Measurements from ENCODE around the gene BAZ2B. TPM values are rescaled to one million over a fixed set of nuclear protein-coding genes. Genes with fewer than 3 reads are reported as not detected.
"Not testable (repeated sequence)": the region's sequence is repeated elsewhere in the genome, so short reads cannot be mapped to it uniquely, and the experiment has no call there.

BAZ2B gene
- total and polyA plus RNA-seq, 7 experiments from 2014 or later = 9.9 to 57.4 (median 15.3) TPM

GRCh38 chr2:159362094-159362493 lies 254.3 kb downstream of the BAZ2B start:
- Histone ChIP-seq H3K4me1 (ENCODE audit: control insufficient read depth in 2 of 2, insufficient read depth in 2 of 2, low read length in 2 of 2) (no peaks in the 10 kb centered on the region), H3K9me3 (ENCODE audit: control insufficient read depth in 2 of 3, low read length in 3 of 3) (no peaks in the 10 kb centered on the region), H3K36me3 (ENCODE audit: control insufficient read depth in 2 of 3, insufficient read depth in 3 of 3, low read length in 3 of 3) (peaks cover 0 to 3% (median 0%) of the 10 kb centered on the region in 3 experiments), H3K27ac (ENCODE audit: low read depth, low read length) (no peak overlapping the region), H3K27me3 (ENCODE audit: control insufficient read depth in 2 of 2, insufficient read depth in 2 of 2, low read length in 2 of 2) (no peaks in the 10 kb centered on the region), H3K4me3 (ENCODE audit: low read length) (no peak overlapping the region)
- Mint-ChIP-seq H3K27me3 (no peaks in the 10 kb centered on the region), H3K27ac (no peak overlapping the region), H3K4me1 (peaks cover 0 to 10% (median 0%) of the 10 kb centered on the region in 7 donors), H3K4me3 (no peak overlapping the region), H3K36me3 (peaks cover 0 to 44% (median 37%) of the 10 kb centered on the region in 5 donors), H3K9me3 (peaks cover 0 to 15% (median 5%) of the 10 kb centered on the region in 11 donors)
- DNase-seq (no peak), ATAC-seq (no peak)
- intact Hi-C loops (cut with micrococcal nuclease) = no loop called here
- POLR2A ChIA-PET = no interaction called here
- CTCF ChIA-PET = no interaction called here

GRCh38 chr2:159361603-159362002 lies 254.7 kb downstream of the BAZ2B start:
- POLR2A ChIA-PET; H3K4me3 ChIP-seq (ENCODE audit: low read length); H3K36me3 ChIP-seq (ENCODE audit: control insufficient read depth in 2 of 3, insufficient read depth in 3 of 3, low read length in 3 of 3); H3K27ac ChIP-seq (ENCODE audit: low read depth, low read length); intact Hi-C loops (cut with micrococcal nuclease); H3K4me3 Mint-ChIP-seq; H3K27ac Mint-ChIP-seq; H3K9me3 ChIP-seq (ENCODE audit: control insufficient read depth in 2 of 3, low read length in 3 of 3); DNase-seq; H3K4me1 ChIP-seq (ENCODE audit: control insufficient read depth in 2 of 2, insufficient read depth in 2 of 2, low read length in 2 of 2); ATAC-seq; H3K27me3 ChIP-seq (ENCODE audit: control insufficient read depth in 2 of 2, insufficient read depth in 2 of 2, low read length in 2 of 2); CTCF ChIA-PET; H3K27me3 Mint-ChIP-seq; H3K4me1 Mint-ChIP-seq: not testable (repeated sequence)
- Mint-ChIP-seq H3K9me3 (peaks cover 0 to 15% (median 5%) of the 10 kb centered on the region in 11 donors), H3K36me3 (peaks cover 0 to 45% (median 36%) of the 10 kb centered on the region in 5 donors)

- ATAC-seq (no peak), DNase-seq (no peak)
- CTCF ChIA-PET = interaction anchor here (0.6 to 0.7 kb wide), 3 partner anchors 14 to 93 kb away, joined by 3 to 4 read pairs (median 3); no protein-coding TSS in a partner anchor
- Histone ChIP-seq H3K9me3 (ENCODE audit: control insufficient read depth in 2 of 3, low read length in 3 of 3) (no peaks in the 10 kb centered on the region), H3K27me3 (ENCODE audit: control insufficient read depth in 2 of 2, insufficient read depth in 2 of 2, low read length in 2 of 2) (no peaks in the 10 kb centered on the region), H3K36me3 (ENCODE audit: control insufficient read depth in 2 of 3, insufficient read depth in 3 of 3, low read length in 3 of 3) (no peaks in the 10 kb centered on the region), H3K4me1 (ENCODE audit: control insufficient read depth in 2 of 2, insufficient read depth in 2 of 2, low read length in 2 of 2) (no peaks in the 10 kb centered on the region), H3K27ac (ENCODE audit: low read depth, low read length) (no peak overlapping the region), H3K4me3 (ENCODE audit: low read length) (no peak overlapping the region)
- POLR2A ChIA-PET = no interaction called here
- intact Hi-C loops (cut with micrococcal nuclease) = no loop called here
- Mint-ChIP-seq H3K4me3 (no peak overlapping the region), H3K9me3 (peaks cover 0 to 7% (median 0%) of the 10 kb centered on the region in 11 donors), H3K27ac (no peak overlapping the region), H3K27me3 (no peaks in the 10 kb centered on the region), H3K36me3 (peaks cover 0 to 30% (median 17%) of the 10 kb centered on the region in 5 donors), H3K4me1 (peaks cover 0 to 10% (median 0%) of the 10 kb centered on the region in 7 donors)
These were observed 260.2 kb downstream of the BAZ2B start for GRCh38 chr2:159356053-159356554.

- ChIA-PET POLR2A (no interaction called here), CTCF (no interaction called here)
- Mint-ChIP-seq H3K27me3 (no peaks in the 10 kb centered on the region), H3K27ac (no peak overlapping the region), H3K4me3 (no peak overlapping the region), H3K4me1 (no peaks in the 10 kb centered on the region), H3K36me3 (peaks cover 0 to 35% (median 11%) of the 10 kb centered on the region in 5 donors), H3K9me3 (no peaks in the 10 kb centered on the region)
- intact Hi-C loops (cut with micrococcal nuclease) = no loop called here
- H3K36me3 ChIP-seq (ENCODE audit: control insufficient read depth in 2 of 3, insufficient read depth in 3 of 3, low read length in 3 of 3) = no peaks in the 10 kb centered on the region
- ATAC-seq (no peak), DNase-seq (no peak)
- no peaks in the 10 kb centered on the region for H3K27me3 ChIP-seq (ENCODE audit: control insufficient read depth in 2 of 2, insufficient read depth in 2 of 2, low read length in 2 of 2)
- H3K4me1 ChIP-seq (ENCODE audit: control insufficient read depth in 2 of 2, insufficient read depth in 2 of 2, low read length in 2 of 2) = no peaks in the 10 kb centered on the region
- no peak overlapping the region for H3K4me3 ChIP-seq (ENCODE audit: low read length)
- no peak overlapping the region for H3K27ac ChIP-seq (ENCODE audit: low read depth, low read length)
- no peaks in the 10 kb centered on the region for H3K9me3 ChIP-seq (ENCODE audit: control insufficient read depth in 2 of 3, low read length in 3 of 3)
These were observed 264.4 kb downstream of the BAZ2B start for GRCh38 chr2:159351977-159352376.

- H3K4me1 Mint-ChIP-seq = no peaks in the 10 kb centered on the region
- Histone ChIP-seq H3K9me3 (ENCODE audit: control insufficient read depth in 2 of 3, low read length in 3 of 3) (no peaks in the 10 kb centered on the region), H3K4me3 (ENCODE audit: low read length) (no peak overlapping the region), H3K4me1 (ENCODE audit: control insufficient read depth in 2 of 2, insufficient read depth in 2 of 2, low read length in 2 of 2) (no peaks in the 10 kb centered on the region), H3K27me3 (ENCODE audit: control insufficient read depth in 2 of 2, insufficient read depth in 2 of 2, low read length in 2 of 2) (no peaks in the 10 kb centered on the region), H3K36me3 (ENCODE audit: control insufficient read depth in 2 of 3, insufficient read depth in 3 of 3, low read length in 3 of 3) (no peaks in the 10 kb centered on the region), H3K27ac (ENCODE audit: low read depth, low read length) (no peak overlapping the region)
- H3K9me3 Mint-ChIP-seq = no peaks in the 10 kb centered on the region
- POLR2A ChIA-PET = interaction anchor here (0.5 kb wide), 1 partner anchor 591 kb away, joined by 3 read pairs; no protein-coding TSS in a partner anchor
- no peak for DNase-seq
- H3K27ac Mint-ChIP-seq = peak overlapping the region in 2 of 9 donors; percentile 22 to 33
- intact Hi-C loops (cut with micrococcal nuclease) = no loop called here
- no peak overlapping the region for H3K4me3 Mint-ChIP-seq
- H3K27me3 Mint-ChIP-seq = no peaks in the 10 kb centered on the region
- CTCF ChIA-PET = no interaction called here
- ATAC-seq = no peak
- peaks cover 0 to 29% (median 4%) of the 10 kb centered on the region in 5 donors for H3K36me3 Mint-ChIP-seq
These were observed 266.6 kb downstream of the BAZ2B start for GRCh38 chr2:159349674-159350299.

- Histone ChIP-seq H3K27ac (ENCODE audit: low read depth, low read length) (no peak overlapping the region), H3K4me3 (ENCODE audit: low read length) (no peak overlapping the region), H3K36me3 (ENCODE audit: control insufficient read depth in 2 of 3, insufficient read depth in 3 of 3, low read length in 3 of 3) (peaks cover 0 to 9% (median 0%) of the 10 kb centered on the region in 3 experiments), H3K27me3 (ENCODE audit: control insufficient read depth in 2 of 2, insufficient read depth in 2 of 2, low read length in 2 of 2) (no peaks in the 10 kb centered on the region), H3K9me3 (ENCODE audit: control insufficient read depth in 2 of 3, low read length in 3 of 3) (no peaks in the 10 kb centered on the region), H3K4me1 (ENCODE audit: control insufficient read depth in 2 of 2, insufficient read depth in 2 of 2, low read length in 2 of 2) (no peaks in the 10 kb centered on the region)
- Mint-ChIP-seq H3K4me1 (no peaks in the 10 kb centered on the region), H3K27ac (no peak overlapping the region), H3K27me3 (no peaks in the 10 kb centered on the region), H3K4me3 (no peak overlapping the region), H3K36me3 (peaks cover 0 to 35% (median 22%) of the 10 kb centered on the region in 5 donors), H3K9me3 (peaks cover 0 to 4% (median 0%) of the 10 kb centered on the region in 11 donors)
- intact Hi-C loops (cut with micrococcal nuclease) = no loop called here
- POLR2A ChIA-PET = no interaction called here
- CTCF ChIA-PET = interaction anchor here (0.7 kb wide), 1 partner anchor 255 kb away, joined by 4 read pairs; no protein-coding TSS in a partner anchor
- peak; percentile 52 for ATAC-seq
- no peak for DNase-seq
These were observed 289.6 kb downstream of the BAZ2B start for GRCh38 chr2:159326569-159327255.

All from naive thymus-derived CD4-positive, alpha-beta T cell (primary cell).